Fibroblast of skin of left quadriceps (primary cell): ENCODE results near the gene NOSIP.

Experiments used
- DNase-seq, 2 experiments: peaks; one replicate each; pipeline ENCODE4 v3.0.0-alpha.2; 2013; ENCODE audit warnings: low read depth in 2 of 2

The NOSIP gene

GRCh38 chr19:49594993-49595818 is 14.8 kb upstream of the NOSIP start:
- DNase-seq = no peak

GRCh38 chr19:49594157-49594992 is 14.0 kb upstream of the NOSIP start:
- DNase-seq = no peak

- DNase-seq = peak; percentile 80 to 82
These were observed 13.1 kb upstream of the NOSIP start for GRCh38 chr19:49593233-49594113.

- no peak for DNase-seq
These were observed 12.3 kb upstream of the NOSIP start for GRCh38 chr19:49592486-49593232.

- no peak for DNase-seq
These were observed 11.6 kb upstream of the NOSIP start for GRCh38 chr19:49591731-49592485.

GRCh38 chr19:49590971-49591730 is 10.8 kb upstream of the NOSIP start, which contains the start of gene PRR12:
Gene PRR12, plus strand, starts transcription at chr19:49591182. Its CDS starts 473 bp downstream, at chr19:49591655.
- DNase-seq = peak in 1 of 2 experiments; percentile 62

- DNase-seq = peak; percentile 95
These were observed 10.0 kb upstream of the NOSIP start for GRCh38 chr19:49590071-49590970.

GRCh38 chr19:49589502-49589905 is 9.1 kb upstream of the NOSIP start:
- no peak for DNase-seq

- DNase-seq = no peak
These were observed 8.2 kb upstream of the NOSIP start for GRCh38 chr19:49588365-49589122.

- no peak for DNase-seq
These were observed 6.9 kb upstream of the NOSIP start for GRCh38 chr19:49587227-49587626.

- no peak for DNase-seq
These were observed 4.7 kb upstream of the NOSIP start for GRCh38 chr19:49585023-49585422.

GRCh38 chr19:49583239-49583638 is 2.9 kb upstream of the NOSIP start:
- DNase-seq = no peak

- no peak for DNase-seq
These were observed 702 bp upstream of the NOSIP start, which contains the start of gene PRRG2 for GRCh38 chr19:49581007-49581508. Gene PRRG2, plus strand, starts transcription at chr19:49581316. Its CDS starts 1,904 bp downstream, at chr19:49583220.

- DNase-seq = no peak
These were observed 451 bp downstream of the NOSIP start for GRCh38 chr19:49579947-49580263.

- no peak for DNase-seq
These were observed 1.2 kb downstream of the NOSIP start for GRCh38 chr19:49579193-49579592.

- no peak for DNase-seq
These were observed 6.1 kb downstream of the NOSIP start for GRCh38 chr19:49574206-49574755.

- DNase-seq = no peak
These were observed 6.9 kb downstream of the NOSIP start for GRCh38 chr19:49573425-49573824.
